ENCODE results near the gene GTF2F1. TPM values are rescaled to one million over a fixed set of nuclear protein-coding genes. Genes with fewer than 3 reads are reported as not detected.
A peak's percentile ranks its signal among the peaks of the same experiment; 100 is the strongest.
"Not testable (repeated sequence)": the region's sequence is repeated elsewhere in the genome, so short reads cannot be mapped to it uniquely, and the experiment has no call there.

Gene GTF2F1
- total RNA-seq, 4 donors from 2014 or later: 28.5 to 50.3 (median 38.6) TPM

- no peak for TF ChIP-seq CTCF (IDR thresholded peaks at IDR 0.05)
- DNase-seq (ENCODE audit: low spot score) (no peak), ATAC-seq (ENCODE audit: low FRiP score) (peak; percentile 17)
Measured at GRCh38 chr19:6431891-6432290, 38.9 kb upstream of the GTF2F1 start.

DNA sequence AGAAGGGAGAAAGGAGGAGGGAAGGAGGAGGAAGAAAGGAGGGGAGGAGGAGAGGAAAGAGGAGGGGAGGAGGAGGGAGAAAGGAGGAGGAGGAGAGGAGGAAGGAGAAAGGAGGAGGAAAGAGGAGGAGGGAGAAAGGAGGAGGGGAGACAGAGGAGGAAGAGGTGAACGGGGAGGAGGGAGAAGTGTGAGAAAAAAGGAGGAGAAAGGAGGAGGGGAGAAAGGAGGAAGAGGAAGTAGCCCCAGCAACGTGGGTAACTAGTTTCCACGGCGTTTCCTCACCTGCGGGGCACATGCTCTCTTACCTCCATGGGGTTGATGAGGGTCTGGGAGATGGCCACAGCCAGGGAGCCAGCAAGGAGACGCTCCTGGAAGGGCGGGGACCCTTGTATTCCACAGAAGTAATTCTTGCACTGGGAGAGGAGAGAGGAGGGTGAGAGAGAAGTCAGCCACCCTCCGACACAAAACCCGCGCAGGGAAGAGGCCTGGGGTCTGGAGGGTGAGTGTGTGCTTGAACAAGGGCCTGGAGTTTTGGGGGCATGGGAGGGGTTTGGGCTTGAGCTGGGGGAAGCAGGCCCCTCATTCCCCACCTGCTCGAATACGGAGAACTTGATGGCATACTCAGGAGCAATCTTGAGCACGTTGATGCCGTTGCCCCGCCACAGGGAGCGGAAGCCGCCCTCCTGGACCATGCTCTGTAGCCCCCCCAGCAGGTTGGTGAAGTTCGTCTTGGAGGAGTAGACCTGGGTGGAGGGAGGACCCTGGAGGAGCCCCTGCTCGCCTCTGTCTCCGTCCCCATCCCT, 36.7 kb upstream of the GTF2F1 start:
- no peak for DNase-seq (ENCODE audit: low spot score)
- no peak for ATAC-seq (ENCODE audit: low FRiP score)
- no peak for TF ChIP-seq CTCF (IDR thresholded peaks at IDR 0.05)

DNA sequence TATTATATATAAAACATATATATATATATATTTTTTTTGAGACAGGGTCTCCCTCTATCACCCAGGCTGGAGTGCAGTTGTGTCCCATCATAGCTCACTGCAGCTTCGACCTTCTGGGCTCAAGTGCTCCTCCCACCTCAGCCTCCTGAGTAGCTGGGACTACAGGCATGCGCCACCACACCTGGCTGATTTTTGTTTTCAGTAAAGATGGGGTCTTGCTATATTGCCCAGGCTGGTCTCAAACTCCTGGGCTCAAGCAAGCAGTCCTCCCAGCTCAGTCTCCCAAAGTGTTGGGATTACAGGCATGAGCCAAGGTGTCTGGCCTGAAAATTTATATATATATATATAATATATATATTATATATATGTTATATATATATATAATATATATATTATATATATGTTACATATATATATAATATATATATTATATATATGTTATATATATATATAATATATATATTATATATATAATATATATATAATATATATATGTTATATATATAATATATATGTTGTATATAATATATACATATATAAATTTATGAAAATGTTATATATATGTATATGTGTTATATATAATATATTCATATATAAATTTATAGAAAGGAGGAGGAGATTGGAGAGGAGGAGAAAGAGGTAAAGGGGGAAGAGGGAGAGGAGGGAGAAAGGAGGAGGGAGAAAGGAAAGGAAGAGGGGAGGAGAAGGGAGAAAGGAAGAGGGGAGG, 35.9 kb upstream of the GTF2F1 start:
- ATAC-seq (ENCODE audit: low FRiP score); DNase-seq (ENCODE audit: low spot score): not testable (repeated sequence)

DNA sequence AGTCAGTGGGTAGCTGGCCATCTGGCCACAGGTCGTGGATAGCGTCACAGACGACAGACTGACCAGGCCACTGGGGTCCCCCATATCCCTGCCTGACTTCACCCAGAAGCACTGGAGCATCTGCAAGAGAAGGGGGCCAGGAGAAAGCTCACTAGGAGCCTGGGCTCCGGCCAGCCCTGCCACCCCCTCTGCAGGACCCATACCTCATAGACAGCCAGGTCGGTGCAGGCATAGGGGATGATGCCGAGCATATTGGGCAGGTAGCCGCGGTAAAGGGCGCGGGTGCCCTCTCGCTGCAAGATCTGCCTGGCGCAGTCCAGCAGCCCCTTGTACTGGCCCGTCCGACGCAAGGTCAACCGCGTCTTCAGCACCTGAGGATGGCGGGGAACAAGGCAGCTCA, 34.2 kb upstream of the GTF2F1 start:
- no peak for DNase-seq (ENCODE audit: low spot score)
- no peak for ATAC-seq (ENCODE audit: low FRiP score)
- no peak for TF ChIP-seq CTCF (IDR thresholded peaks at IDR 0.05)

DNA sequence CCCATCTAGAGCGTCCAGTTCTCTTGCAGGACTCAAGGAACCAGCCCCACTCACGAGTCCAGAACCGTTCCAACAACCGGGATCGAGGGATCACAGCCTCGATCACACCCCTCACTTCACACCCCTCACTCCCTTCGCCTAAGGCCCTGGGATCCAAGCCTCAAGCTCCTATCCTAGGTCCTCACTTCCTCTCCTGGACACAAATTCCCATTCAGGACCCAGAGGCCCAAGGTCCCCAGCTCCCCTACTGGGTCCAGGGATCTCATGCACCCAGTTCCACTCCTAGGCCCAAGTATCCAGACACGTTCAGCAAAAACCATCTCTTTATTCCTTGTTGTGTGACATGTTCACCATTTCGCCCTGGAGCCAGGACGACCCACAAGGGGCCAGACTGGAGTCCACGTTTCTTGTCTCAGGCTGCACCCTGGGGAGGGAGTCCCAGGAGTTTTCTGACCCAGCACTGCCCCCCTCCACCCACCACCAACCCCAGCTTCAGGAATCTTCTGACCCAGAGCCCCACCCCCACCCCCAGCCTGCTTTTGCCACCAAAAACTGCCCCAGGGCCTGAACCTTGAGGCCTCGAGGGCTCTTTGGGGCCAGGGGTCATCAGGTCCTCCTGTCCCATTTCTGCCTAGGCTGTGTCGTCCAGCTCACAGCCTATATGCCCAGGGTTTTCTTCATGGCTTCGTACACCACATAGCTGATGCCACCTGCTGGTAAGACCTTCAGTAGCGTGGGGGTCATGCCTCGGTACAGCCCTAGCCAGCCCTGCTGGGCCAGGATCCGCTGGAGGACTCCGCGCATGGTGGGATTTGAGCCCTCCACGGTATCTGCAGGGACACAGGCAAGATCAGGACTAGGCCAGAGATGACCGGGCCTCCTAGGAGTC, 33.0 kb upstream of the GTF2F1 start:
- DNase-seq (ENCODE audit: low spot score) (no peak), ATAC-seq (ENCODE audit: low FRiP score) (no peak)
- no peak for TF ChIP-seq CTCF (IDR thresholded peaks at IDR 0.05)

GRCh38 chr19:6424939-6425731, 32.2 kb upstream of the GTF2F1 start:
- no peak for TF ChIP-seq CTCF (IDR thresholded peaks at IDR 0.05)
- DNase-seq (ENCODE audit: low spot score): peak; percentile 99
- ATAC-seq (ENCODE audit: low FRiP score): peak; percentile 96
